NCI-H82 (cell line): ENCODE measurements around the gene BMPER.
A peak's percentile ranks its signal among the peaks of the same experiment; 100 is the strongest.

Experiments used
- DNase-seq: peaks from one replicate; lab custom pipeline; 2025; lab: John Stamatoyannopoulos, UW

BMPER gene

DNA sequence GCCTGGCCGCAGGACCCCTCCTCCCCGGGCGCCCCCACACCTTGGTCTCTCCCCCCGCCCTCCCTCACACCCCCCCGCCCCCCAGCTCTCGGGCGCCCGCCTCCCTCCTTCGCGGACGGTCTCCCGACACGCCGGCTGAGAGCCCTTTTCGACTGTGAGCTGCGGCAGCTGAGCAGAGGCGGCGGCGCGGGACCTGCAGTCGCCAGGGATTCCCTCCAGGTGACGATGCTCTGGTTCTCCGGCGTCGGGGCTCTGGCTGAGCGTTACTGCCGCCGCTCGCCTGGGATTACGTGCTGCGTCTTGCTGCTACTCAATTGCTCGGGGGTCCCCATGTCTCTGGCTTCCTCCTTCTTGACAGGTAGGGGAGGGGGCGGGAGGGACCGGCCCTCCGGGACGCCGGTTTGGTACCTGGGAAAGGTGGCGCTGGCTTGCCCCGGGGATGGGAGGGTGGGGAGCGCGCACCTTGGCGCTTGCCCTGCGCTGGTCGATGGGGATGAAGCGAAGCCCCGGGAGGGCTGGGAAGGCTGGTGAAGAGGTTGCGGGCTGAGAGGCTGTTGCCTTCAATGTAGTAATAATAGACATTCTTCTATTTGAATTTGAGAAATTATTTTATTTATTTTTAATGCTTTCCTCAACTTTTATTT lies at the start of gene BMPER:
Gene BMPER, plus strand, starts transcription at position 151 of the 644 bp plus-strand sequence. Its CDS starts 75 bp downstream, at position 226.
- peak; percentile 57 for DNase-seq

DNA sequence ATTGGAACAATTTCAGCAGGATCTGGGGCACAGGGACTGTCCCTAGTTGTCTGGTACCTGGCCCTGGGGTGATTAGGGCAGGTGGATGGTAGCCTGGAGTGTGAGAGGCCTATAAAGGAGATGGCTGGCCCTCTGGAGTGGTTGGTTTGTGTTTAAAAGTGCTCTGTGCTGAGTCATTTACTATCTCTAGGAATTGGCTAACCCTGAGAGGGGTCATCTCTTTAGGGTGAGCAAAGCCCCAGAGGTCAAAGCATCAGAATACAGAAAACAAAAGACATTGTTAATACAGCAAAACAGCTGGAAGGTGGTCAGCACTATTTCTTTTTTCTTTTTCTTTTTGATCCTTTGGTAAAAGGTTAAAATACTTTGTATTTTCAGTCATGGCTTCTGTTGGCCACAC lies 43.4 kb upstream of the BMPER start:
- no peak for DNase-seq

GRCh38 chr7:33862946-33863814 lies 42.2 kb upstream of the BMPER start:
- DNase-seq = no peak

DNA sequence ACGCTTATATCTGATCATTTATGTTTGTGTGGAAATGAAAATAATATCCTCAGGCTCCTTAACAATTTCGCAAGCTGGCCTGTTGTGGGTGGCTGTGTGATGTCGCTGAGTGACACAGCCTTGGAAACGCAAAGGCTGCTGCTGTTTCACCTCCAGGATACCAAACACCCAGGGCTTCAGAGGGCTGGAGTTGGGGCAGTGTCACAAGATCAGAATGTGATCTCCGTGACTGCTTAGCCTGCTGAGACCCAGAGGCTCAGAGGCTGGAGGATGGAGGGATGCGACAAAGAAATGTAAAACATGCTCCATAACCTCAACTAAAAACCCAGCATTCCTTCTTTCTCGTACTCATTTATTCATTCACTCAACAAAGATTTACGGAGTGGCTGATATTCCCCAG lies 37.2 kb upstream of the BMPER start:
- DNase-seq = no peak

GRCh38 chr7:33869176-33869575 lies 36.2 kb upstream of the BMPER start:
- DNase-seq = no peak

GRCh38 chr7:33870120-33870519 lies 35.2 kb upstream of the BMPER start:
- no peak for DNase-seq

- DNase-seq = no peak
Observed at GRCh38 chr7:33872870-33873269, 32.5 kb upstream of the BMPER start.

DNA sequence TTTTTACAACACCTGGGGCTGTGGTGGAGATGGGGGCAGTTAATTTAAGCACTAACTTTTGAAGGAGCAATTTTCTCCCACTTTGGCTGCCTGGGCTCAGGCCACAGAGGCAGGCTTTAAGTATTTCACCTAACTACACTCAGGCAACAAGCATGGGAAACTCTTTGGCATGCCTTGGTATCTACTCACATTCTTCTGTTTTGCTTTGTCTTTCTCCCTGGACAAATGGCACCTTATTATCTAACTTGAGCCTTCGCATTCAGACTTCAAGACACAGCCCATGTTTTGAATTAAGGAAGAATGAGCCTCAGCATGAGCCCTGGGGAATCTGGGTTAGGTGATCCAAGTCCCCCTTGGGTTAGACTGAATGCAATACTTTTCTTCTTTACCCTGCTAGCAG lies 31.8 kb upstream of the BMPER start:
- DNase-seq = no peak

DNA sequence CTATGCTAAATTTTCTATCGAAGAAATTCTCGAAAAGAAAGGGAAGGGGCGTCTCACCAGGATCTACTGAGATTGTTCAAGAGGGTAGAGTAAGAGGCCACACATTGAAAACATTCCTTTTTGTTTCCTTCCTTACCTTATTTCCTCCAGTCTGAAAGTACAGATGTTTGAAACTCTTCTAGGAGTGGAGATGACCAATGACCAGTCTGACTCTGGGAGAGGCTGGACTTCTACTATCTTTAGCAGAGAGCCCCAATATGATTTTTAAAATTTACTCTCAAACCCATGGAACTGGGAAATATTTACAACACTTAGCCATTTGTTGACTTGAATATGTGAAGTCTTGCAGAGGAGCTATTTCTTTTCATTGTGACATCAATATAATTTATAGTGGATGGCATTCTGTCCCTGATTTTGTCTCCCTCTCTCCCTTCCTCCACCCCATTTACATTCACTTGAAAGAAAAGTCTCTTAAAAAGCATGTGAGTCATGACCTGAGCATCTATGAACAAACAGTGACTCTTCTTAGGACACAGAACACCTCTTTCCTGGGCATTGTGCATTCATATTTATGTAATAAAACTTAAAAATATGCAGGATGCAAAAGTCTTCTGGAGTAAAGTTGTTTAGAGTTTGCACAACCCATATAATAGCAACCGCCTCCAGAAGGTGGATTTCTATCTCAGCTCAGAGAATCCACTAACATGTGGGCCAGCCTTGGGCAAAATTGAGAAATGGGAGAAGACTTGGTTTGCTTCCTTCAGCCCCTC lies 31.2 kb upstream of the BMPER start:
- DNase-seq = no peak

GRCh38 chr7:33874943-33875342 lies 30.4 kb upstream of the BMPER start:
- DNase-seq = no peak

GRCh38 chr7:33876596-33877274 lies 28.6 kb upstream of the BMPER start:
- DNase-seq = no peak

DNA sequence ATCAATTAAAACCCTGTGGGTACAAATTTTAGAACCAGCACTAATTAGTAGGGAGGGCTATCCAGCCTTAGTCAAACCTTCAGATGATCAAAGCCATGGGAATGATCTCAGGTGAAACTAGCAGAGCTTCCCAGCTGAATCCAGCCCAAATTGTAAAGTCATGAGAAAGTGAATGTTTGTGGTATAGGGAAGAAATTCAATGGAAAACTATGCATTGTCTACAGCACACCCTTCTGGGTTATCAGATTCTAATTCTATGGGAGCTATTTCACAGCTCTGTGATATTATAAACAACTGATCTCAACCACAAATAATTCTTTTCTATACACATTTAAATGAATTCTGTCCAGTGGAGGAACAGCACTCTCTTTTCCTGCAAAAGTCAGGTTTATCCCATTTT lies 24.6 kb upstream of the BMPER start:
- no peak for DNase-seq

GRCh38 chr7:33881316-33881715 lies 24.0 kb upstream of the BMPER start:
- DNase-seq = no peak

- no peak for DNase-seq
Observed at GRCh38 chr7:33882040-33882837, 23.1 kb upstream of the BMPER start.

DNA sequence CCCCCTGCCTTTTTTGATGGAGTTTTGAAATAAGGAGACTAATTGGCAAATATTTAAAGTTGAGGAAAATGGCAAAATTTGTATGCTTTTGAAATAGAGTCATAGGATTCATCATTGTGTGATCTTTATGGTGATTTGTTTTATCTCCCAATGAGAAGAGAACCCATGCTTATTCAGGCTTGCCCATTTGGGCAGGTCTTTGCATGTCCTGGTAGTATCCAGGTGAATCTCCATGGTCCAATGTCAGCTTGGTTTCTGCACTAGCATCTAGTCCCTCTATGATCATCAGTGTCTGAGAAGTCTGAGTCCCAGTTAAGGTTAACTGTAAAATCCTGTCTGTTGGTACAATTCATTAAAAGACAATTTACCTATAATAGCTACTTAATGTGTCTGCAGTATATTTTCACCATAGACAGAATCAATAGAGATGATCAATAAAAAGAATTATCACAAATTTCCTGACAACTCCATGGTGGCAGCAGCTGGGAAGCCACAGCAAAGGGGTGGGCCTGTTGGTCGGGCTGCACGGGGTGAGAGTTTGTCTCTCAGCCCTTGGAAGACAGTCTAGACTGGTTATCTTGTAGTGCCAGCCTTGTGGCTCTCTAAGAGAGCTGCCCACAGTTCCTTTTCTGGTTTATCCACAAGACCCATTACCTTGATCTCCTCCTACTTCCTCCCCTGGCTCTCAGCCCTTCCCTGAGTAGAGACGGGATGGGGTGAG lies 22.2 kb upstream of the BMPER start:
- no peak for DNase-seq

DNA sequence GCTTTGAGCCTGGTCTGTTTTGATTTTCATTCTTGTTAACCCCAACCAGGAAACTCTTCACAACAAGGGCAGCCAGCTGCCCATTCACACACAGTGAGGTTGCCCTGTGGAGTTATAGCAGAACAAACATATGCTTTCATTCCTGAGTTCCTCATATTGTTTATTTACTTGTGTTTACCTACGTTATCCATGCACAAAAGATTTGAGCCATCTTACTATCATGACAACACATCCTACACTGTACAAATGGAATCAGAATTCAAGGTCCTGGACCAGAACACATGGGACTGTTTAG lies 21.7 kb upstream of the BMPER start:
- no peak for DNase-seq

GRCh38 chr7:33885290-33886148 lies 19.8 kb upstream of the BMPER start:
- DNase-seq = no peak

- peak; percentile 45 for DNase-seq
Observed at GRCh38 chr7:33886149-33886623, 19.2 kb upstream of the BMPER start.

DNA sequence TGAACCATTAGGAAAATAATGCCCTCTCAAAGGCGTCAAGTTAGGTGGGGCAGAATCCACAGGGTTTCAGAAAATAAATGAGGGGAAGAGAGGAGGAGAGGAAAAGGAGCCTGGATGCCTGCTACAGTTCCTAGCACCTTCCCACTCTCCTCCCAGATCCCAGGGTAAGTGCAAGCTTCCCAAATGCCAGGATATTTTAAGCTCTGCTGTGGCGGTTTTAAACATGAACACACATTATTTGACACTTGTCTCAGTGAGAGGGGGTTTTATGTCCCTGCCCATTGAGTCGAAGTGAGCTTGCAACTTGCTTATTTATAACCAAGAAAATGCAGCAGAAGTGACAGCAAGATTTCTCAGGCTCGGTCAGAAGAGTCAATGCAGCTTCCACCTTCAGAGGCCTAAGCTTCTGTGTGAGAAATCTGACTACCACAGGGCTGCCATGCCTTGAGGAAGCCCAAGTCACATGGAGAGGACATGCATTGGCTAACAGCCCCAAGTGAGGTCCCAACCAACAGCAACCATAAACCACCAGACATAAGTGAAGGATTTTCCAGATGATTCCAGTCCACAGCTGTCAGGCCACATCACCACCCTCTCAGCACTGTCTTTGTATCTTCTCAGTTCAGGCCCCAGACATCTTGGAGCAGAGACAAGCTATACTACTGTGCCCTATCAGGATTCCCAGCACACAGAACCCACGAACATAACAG lies 17.9 kb upstream of the BMPER start:
- DNase-seq = no peak
